Smooth muscle cell (in vitro differentiated cells): ENCODE data around the gene CNOT6. TPM values are rescaled to one million over a fixed set of nuclear protein-coding genes. Genes with fewer than 3 reads are reported as not detected.

Experiments used
- DNase-seq: peaks from one replicate; lab custom pipeline; 2025; ENCODE audit not compliant: unreplicated experiment; lab: John Stamatoyannopoulos, UW
- H2AFZ ChIP-seq: fragments of 200-600 bp; sonication (generic); 2 replicates; pipeline ENCODE4 v1.6.0; 2016; ENCODE audit warnings: antibody characterized with exemption, low read depth, mild to moderate bottlenecking
- H3F3A ChIP-seq: fragments of 200-600 bp; sonication (generic); 2 replicates; pipeline ENCODE4 v1.6.0; 2017; ENCODE audit warnings: antibody characterized with exemption, low read depth
- H3K27ac ChIP-seq: fragments of 200-600 bp; sonication (generic); 2 replicates; pipeline ENCODE4 v1.5.1; 2016; ENCODE audit warnings: low read depth, mild to moderate bottlenecking
- H3K27me3 ChIP-seq: fragments of 200-600 bp; sonication (generic); 2 replicates; pipeline ENCODE4 v1.6.1; 2016; ENCODE audit warnings: low read depth, mild to moderate bottlenecking
- H3K36me3 ChIP-seq: fragments of 200-600 bp; sonication (generic); 2 replicates; pipeline ENCODE4 v1.5.1; 2016; ENCODE audit warnings: low read depth
- H3K4me1 ChIP-seq: fragments of 200-600 bp; sonication (generic); 2 replicates; pipeline ENCODE4 v1.5.1; 2016; ENCODE audit warnings: low read depth
- H3K4me2 ChIP-seq: fragments of 200-600 bp; sonication (generic); 2 replicates; pipeline ENCODE4 v1.6.0; 2016; ENCODE audit warnings: mild to moderate bottlenecking
- H3K4me3 ChIP-seq: fragments of 200-600 bp; sonication (generic); 2 replicates; pipeline ENCODE4 v1.5.1; 2016; ENCODE audit warnings: mild to moderate bottlenecking
- H3K79me2 ChIP-seq: fragments of 200-600 bp; sonication (generic); 2 replicates; pipeline ENCODE4 v1.6.0; 2016; ENCODE audit warnings: low read depth, mild to moderate bottlenecking
- H3K9ac ChIP-seq: fragments of 200-600 bp; sonication (generic); 2 replicates; pipeline ENCODE4 v1.6.0; 2016; ENCODE audit warnings: low read depth
- H3K9me3 ChIP-seq: fragments of 200-600 bp; sonication (generic); replicated peaks from 2 replicates; pipeline ENCODE4 v1.5.1; 2016; ENCODE audit warnings: low read depth
- H4K20me1 ChIP-seq: fragments of 200-600 bp; sonication (generic); 2 replicates; pipeline ENCODE4 v1.6.0; 2016; ENCODE audit warnings: low read depth
- WGBS: methylation state at CpG from one replicate; pipeline ENCODE4 v1.1.7; 2016; ENCODE audit warnings: low lambda C conversion rate; 5-methylcytosine and 5-hydroxymethylcytosine counted together
- polyA plus RNA-seq: library from polyadenylated mRNA; unstranded; fragments of >200 nt; fragmentation: Nextera tagmentation; extraction: Ambion mirVana; gene quantifications from 2 replicates; pipeline ENCODE4 v1.2.1, GENCODE V29; 2016
- total RNA-seq: library from RNA; depleted of rRNA; stranded (reverse); fragments of >200 nt; gene quantifications from 2 replicates; pipeline ENCODE4 v1.2.3, GENCODE V29; 2014
- TF ChIP-seq, protein P1 (sequence below): fragments of 200-600 bp; sonication (generic); IDR thresholded peaks from 2 replicates; pipeline ENCODE4 v1.5.1; 2017; ENCODE audit warnings: borderline replicate concordance, mild to moderate bottlenecking, antibody characterized with exemption; ENCODE audit not compliant: insufficient read depth, poor library complexity, severe bottlenecking

CNOT6 gene
- total and polyA plus RNA-seq, 2 experiments from 2014 or later, result 6.2 to 19.7 TPM

DNA sequence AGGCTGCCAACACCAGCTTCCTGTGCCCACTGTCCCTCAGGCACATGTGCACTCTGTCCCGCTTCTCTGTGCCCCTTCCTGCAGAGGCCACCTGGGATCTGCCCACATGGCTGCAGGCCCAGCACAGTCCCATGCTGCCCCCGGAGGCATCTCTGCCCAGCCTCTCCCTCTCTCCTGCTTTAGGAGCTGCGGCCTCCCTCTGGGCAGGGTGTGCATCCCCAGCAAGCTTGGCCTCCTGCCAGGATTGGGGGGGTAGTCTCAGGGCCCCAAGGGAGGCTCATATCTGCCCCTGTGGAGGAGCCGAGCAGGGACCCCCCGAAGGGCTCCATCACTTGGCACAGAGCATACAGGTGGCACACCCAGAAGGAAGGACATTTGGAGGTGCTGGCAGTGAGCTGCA lies 130.4 kb downstream of the CNOT6 start:
- Histone ChIP-seq H3K36me3 (no peaks in the 10 kb centered on the region), H3K27ac (no peak overlapping the region)
- TF ChIP-seq, protein P1, sequence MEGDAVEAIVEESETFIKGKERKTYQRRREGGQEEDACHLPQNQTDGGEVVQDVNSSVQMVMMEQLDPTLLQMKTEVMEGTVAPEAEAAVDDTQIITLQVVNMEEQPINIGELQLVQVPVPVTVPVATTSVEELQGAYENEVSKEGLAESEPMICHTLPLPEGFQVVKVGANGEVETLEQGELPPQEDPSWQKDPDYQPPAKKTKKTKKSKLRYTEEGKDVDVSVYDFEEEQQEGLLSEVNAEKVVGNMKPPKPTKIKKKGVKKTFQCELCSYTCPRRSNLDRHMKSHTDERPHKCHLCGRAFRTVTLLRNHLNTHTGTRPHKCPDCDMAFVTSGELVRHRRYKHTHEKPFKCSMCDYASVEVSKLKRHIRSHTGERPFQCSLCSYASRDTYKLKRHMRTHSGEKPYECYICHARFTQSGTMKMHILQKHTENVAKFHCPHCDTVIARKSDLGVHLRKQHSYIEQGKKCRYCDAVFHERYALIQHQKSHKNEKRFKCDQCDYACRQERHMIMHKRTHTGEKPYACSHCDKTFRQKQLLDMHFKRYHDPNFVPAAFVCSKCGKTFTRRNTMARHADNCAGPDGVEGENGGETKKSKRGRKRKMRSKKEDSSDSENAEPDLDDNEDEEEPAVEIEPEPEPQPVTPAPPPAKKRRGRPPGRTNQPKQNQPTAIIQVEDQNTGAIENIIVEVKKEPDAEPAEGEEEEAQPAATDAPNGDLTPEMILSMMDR, result no peak

DNA sequence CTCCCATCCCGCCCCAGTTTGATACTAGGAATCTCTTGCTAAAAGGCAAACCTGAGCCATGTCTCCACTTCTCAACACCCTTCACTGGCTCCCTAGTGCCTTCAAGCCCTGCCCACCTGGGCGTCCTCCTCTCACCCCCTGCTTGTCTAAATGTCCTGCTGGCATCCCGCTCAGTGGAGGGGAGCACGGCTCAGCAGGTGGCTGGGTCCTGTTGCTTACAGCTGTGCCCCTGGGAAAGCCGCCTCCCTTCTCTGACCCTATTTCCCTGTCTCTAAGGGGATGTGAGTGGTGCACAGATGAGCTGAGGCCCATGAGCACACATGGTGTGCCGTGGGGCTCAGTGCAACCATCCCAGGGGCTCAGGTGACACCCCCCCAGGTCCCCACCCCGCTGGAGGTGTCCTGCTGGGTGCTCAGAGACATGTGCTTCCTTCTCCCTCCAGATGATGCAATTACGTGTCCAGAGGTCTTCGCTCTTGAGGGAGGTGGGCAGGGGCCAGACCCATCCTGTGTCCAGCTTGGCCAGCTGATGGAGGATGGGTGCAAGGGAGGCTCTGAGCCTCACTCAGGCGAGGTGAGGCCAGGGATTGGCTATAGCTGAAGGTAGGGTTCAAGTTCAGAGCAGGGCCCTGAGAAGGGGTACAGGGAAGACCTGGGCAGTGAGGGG lies 131.1 kb downstream of the CNOT6 start:
- no peaks in the 10 kb centered on the region for H3K9me3 ChIP-seq
- H3K36me3 ChIP-seq, result no peaks in the 10 kb centered on the region
- H3K27me3 ChIP-seq, result peaks cover 5% of the 10 kb centered on the region
- no peak overlapping the region for H3K27ac ChIP-seq
- no peaks in the 10 kb centered on the region for H3K79me2 ChIP-seq
- no peaks in the 10 kb centered on the region for H3K4me1 ChIP-seq
- no peak overlapping the region for H2AFZ ChIP-seq
- no peaks in the 10 kb centered on the region for H4K20me1 ChIP-seq
- TF ChIP-seq, protein P1, result no peak
- WGBS, result 92% methylated on average over 10 of the region's 10 CpGs
- no peak overlapping the region for H3K4me3 ChIP-seq
- H3K4me2 ChIP-seq, result no peak overlapping the region
- H3F3A ChIP-seq, result no peaks in the 10 kb centered on the region
- no peak overlapping the region for H3K9ac ChIP-seq
- no peak for DNase-seq

More for the DNA sequence above, 130.4 kb downstream of the CNOT6 start:
- 91% methylated on average over 5 of the region's 5 CpGs for WGBS
- Histone ChIP-seq H3K27me3 (peaks cover 10% of the 10 kb centered on the region), H3F3A (no peaks in the 10 kb centered on the region), H2AFZ (no peak overlapping the region), H3K9ac (no peak overlapping the region), H3K4me2 (no peak overlapping the region), H4K20me1 (no peaks in the 10 kb centered on the region), H3K4me1 (no peaks in the 10 kb centered on the region), H3K4me3 (no peak overlapping the region), H3K9me3 (no peaks in the 10 kb centered on the region), H3K79me2 (no peaks in the 10 kb centered on the region)
- DNase-seq, result no peak

DNA sequence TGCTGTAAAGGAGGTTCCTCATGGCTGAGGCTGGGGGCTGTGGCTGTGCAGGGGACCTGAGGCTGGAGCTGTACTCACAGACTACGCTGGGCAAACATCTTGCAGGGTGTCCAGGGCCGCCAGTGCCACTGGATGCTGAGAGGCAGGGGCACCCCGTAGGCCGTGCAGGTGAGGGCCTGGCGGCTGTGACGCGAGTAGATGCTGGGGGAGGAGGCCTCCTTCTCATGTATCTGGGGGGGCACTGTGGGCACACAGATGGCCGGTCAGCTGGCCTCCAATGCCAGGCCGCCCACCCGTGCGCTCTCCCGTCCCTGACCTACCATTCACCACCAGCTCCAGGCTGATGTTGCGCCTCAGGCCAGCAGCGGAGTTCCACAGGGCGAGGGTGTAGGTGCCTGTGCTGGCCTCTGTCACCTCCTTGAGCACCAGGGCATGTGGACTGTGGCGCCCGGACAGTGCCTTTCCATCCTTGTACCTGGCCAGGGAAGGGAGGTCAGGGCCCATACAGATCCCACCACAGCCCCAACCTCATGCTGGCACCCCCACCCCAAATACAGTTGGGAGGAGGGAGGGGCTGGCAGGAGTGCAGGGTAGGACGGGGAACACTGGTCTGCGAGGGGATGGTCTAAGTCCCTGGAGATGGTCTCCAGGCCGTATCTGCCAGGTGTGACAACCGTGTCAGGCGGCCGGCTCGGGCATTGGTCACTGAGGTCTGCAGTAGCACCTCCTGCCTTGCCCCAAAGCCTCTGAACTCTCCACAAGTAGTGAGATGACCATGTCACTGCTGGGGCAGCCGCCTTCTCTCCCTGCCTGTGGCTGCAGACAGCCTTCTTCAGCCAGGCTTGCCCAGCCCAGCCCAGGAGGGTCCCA lies 131.8 kb downstream of the CNOT6 start:
- Histone ChIP-seq H4K20me1 (no peaks in the 10 kb centered on the region), H3K9me3 (no peaks in the 10 kb centered on the region), H3K36me3 (no peaks in the 10 kb centered on the region), H3K27me3 (peaks cover 1% of the 10 kb centered on the region), H3K9ac (no peak overlapping the region), H3K27ac (no peak overlapping the region), H2AFZ (no peak overlapping the region), H3K4me3 (no peak overlapping the region), H3K4me1 (no peaks in the 10 kb centered on the region), H3K4me2 (no peak overlapping the region), H3K79me2 (no peaks in the 10 kb centered on the region), H3F3A (no peaks in the 10 kb centered on the region)
- 96% methylated on average over 21 of the region's 25 CpGs for WGBS
- TF ChIP-seq, protein P1, result no peak
- no peak for DNase-seq
